Measurements from ENCODE around the gene MYO5B.

MYO5B gene

DNA sequence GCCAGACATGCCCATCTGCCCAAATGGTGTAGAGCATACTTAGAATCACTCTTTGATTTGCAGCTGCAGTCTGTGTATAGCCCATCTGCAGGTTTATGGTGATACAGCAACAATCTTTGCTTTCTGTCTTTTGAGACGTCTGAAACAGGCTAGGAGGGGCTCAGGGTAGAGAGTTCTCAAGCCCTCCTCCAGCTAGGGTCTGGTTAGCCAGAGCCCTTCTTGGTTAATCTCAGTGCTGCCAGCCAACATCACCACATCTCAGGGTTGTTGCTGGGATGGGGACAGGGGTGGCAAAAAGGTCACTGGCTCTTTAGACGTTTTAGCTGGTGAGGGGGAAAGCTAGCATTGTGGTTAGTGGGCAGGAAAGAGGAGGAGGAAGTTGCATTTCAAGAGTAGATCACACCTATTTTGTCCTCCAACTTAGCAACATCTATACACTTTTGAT lies 245.0 kb downstream of the MYO5B start:
- DNase-seq (ENCODE audit: low read depth): no peak
- no peak overlapping the region for H3K4me3 ChIP-seq (ENCODE audit: low read depth, low read length)
- TF ChIP-seq, protein P1, sequence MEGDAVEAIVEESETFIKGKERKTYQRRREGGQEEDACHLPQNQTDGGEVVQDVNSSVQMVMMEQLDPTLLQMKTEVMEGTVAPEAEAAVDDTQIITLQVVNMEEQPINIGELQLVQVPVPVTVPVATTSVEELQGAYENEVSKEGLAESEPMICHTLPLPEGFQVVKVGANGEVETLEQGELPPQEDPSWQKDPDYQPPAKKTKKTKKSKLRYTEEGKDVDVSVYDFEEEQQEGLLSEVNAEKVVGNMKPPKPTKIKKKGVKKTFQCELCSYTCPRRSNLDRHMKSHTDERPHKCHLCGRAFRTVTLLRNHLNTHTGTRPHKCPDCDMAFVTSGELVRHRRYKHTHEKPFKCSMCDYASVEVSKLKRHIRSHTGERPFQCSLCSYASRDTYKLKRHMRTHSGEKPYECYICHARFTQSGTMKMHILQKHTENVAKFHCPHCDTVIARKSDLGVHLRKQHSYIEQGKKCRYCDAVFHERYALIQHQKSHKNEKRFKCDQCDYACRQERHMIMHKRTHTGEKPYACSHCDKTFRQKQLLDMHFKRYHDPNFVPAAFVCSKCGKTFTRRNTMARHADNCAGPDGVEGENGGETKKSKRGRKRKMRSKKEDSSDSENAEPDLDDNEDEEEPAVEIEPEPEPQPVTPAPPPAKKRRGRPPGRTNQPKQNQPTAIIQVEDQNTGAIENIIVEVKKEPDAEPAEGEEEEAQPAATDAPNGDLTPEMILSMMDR (IDR thresholded peaks at IDR 0.05; ENCODE audit: low read depth, low read length, missing control alignments): no peak

DNA sequence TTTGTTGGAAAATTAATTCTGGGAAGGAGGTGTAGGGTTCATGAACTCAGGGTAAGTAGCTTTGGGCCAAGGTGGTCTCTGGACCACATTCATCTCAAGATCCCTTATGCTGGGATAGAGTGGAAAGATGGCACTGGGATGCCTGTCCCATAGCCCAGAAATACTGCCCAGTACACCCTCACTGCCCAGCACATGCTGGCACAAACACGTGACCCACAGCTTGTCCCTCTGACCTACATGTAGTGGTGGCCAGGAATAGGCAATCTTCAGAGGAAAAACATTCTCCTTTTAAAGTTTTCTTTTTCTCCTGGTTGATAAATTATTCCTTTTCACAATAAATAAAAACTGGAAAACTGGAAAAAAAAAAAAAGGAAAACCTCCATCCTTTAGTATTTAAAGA lies 246.0 kb downstream of the MYO5B start:
- TF ChIP-seq, protein P1 (IDR thresholded peaks at IDR 0.05; ENCODE audit: low read depth, low read length, missing control alignments): no peak
- H3K4me3 ChIP-seq (ENCODE audit: low read depth, low read length): no peak overlapping the region
- no peak for DNase-seq (ENCODE audit: low read depth)

- TF ChIP-seq, protein P1 (IDR thresholded peaks at IDR 0.05; ENCODE audit: low read depth, low read length, missing control alignments): no peak
- no peak overlapping the region for H3K4me3 ChIP-seq (ENCODE audit: low read depth, low read length)
- DNase-seq (ENCODE audit: low read depth): no peak
These were observed 250.3 kb downstream of the MYO5B start for GRCh38 chr18:49944663-49945062.

DNA sequence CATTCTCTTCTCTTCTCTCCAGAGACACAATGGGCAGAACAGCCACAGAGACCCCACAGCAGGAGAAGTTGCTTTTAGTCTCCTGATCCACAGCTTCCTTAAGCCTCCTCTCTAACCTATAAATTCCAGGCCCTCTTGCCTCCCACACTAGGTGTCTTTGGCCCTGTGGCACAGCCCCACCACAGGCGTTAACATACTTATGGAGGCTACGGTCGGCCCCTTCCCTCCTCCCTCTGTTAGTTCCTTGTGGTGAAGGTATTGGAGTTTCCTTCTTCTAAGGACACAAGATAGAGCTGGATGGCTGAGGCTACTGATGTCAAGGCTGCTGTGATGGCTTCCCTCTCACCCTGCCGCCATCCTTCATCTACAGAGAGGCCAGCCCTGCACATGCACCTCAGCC lies 258.1 kb downstream of the MYO5B start:
- DNase-seq (ENCODE audit: low read depth): no peak
- TF ChIP-seq, protein P1 (IDR thresholded peaks at IDR 0.05; ENCODE audit: low read depth, low read length, missing control alignments): no peak
- no peak overlapping the region for H3K4me3 ChIP-seq (ENCODE audit: low read depth, low read length)

DNA sequence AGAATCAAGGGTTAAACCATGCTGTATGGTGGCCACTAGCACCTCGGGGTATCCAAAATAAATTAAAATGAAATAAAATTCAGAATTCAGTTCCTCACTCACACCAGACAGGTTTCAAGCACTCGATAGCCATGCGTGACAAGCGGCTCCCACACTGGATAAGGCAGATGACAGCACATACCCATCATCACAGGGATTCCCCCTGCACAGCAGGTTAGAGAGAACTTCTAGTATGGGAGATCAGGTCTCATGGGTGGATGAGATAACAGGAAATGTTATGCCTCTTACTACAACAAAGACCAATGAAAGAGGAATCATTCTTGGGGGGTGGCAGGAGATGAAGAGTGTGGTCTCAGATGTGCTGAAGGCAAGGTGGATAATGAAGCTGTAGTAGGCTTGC lies 259.7 kb downstream of the MYO5B start:
- DNase-seq (ENCODE audit: low read depth): no peak
- H3K4me3 ChIP-seq (ENCODE audit: low read depth, low read length): no peak overlapping the region
- TF ChIP-seq, protein P1 (IDR thresholded peaks at IDR 0.05; ENCODE audit: low read depth, low read length, missing control alignments): no peak

DNA sequence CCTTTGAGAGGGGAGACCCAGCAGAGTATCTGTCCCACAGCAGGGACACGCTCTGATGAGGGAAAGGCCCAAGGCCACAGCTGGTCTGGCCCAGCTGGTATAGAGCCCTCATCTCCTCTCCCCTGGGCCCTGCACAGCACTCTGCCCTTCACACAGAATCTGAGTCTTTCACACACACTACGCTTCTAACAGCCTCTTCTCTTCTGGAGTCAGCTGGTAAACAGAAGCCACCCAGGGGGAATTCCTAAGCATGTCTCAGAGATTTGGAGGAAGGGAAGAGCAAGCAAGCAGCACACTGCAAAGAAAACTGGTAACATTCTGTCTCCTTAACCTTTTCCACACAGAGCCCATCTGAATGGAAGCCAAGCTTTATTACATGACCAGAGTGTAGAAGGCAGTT lies 260.5 kb downstream of the MYO5B start:
- no peak overlapping the region for H3K4me3 ChIP-seq (ENCODE audit: low read depth, low read length)
- TF ChIP-seq, protein P1 (IDR thresholded peaks at IDR 0.05; ENCODE audit: low read depth, low read length, missing control alignments): no peak
- no peak for DNase-seq (ENCODE audit: low read depth)

- no peak for DNase-seq (ENCODE audit: low read depth)
- TF ChIP-seq, protein P1 (IDR thresholded peaks at IDR 0.05; ENCODE audit: low read depth, low read length, missing control alignments): no peak
- H3K4me3 ChIP-seq (ENCODE audit: low read depth, low read length): no peak overlapping the region
These were observed 261.3 kb downstream of the MYO5B start for GRCh38 chr18:49933530-49934128.

Data from GM12864 (cell line).